Glomerular visceral epithelial cell (primary cell): ENCODE results near the gene TGM5.
A peak's percentile ranks its signal among the peaks of the same experiment; 100 is the strongest.

Source experiments
- DNase-seq: peaks from one replicate; pipeline ENCODE4 v3.0.0-alpha.2; 2016; ENCODE audit errors: extremely low spot score

TGM5 gene

DNA sequence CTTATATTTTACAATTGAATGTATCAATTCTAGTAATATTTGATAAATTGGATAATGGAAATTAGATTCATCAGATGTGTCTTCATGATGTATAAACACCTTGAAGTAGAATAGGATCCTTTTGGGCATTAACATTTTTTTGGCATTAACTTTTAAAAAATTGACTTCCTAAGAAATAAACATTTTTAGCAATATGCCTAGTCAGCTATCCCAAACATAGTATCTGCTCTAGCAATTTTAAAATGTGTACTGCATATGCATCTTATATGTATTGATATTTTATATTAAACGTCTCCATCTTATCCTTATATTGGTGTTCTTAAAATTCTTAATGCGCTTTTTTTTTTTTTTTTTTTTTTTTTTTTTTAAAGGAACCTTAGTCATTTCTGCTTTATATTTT, 73.0 kb downstream of the TGM5 start:
- DNase-seq = no peak

DNA sequence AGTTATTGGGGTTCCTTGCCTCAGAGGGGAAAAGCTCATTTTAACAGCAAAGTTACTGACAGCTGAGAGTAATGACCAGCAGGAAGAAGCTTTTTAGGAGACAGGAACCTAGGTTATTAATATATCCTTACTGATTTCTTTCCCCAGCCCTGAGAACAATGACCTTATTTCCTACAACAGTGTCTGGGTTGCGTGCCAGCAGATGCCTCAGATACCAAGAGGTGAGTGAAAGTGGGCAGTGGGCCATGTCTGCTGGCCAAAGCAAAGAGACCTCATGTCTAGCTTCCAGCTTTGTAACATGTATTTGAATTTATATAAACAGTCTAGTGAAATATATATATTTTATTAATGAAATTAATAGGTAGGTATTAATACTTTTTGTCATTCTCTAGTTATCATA, 76.5 kb downstream of the TGM5 start:
- DNase-seq = no peak

DNA sequence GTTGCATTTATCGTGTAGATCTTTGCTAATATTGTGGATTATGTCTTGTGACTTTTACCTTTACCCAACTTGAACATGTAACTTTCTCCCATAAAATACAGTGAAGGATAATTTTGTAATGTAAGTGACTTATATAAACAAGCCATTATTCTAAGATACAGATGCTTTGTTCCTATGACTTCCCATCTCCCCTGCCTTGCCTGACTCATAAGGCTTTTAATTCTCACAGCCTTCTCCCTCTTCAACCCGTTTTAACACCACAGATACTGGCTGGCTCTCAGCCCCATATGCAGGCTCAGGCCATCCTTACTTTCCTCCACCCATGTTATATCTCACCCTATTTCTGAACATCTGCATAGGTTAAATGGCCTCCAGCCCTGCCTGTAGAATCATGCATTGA, 77.4 kb downstream of the TGM5 start:
- no peak for DNase-seq

DNA sequence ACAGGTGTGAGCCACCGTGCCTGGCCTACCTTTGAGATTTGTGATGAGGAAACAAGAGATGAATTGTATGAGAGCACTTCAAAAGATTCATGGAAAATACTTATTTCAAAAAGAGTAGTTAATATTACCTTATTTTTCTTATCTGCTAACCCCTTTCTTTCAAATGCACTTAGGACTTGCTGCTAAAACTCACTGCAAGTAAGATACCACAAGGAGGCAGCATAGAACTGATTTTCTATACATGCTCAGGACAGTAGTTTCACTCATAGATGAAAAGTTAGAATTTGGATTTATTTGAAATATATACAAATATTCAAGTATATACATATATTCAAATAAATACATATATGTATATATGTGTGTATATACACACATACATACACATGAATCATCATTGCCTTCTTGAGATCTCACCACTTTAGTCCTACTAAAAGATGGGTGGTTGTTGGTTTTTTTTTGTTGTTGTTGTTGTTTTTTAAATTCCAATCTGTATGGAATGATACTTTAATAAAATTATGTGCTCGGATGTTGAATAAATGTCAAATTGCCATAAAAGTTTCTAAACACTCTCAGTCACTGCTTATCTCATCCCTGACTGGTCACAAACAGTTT, 79.1 kb downstream of the TGM5 start:
- DNase-seq = peak; percentile 45

DNA sequence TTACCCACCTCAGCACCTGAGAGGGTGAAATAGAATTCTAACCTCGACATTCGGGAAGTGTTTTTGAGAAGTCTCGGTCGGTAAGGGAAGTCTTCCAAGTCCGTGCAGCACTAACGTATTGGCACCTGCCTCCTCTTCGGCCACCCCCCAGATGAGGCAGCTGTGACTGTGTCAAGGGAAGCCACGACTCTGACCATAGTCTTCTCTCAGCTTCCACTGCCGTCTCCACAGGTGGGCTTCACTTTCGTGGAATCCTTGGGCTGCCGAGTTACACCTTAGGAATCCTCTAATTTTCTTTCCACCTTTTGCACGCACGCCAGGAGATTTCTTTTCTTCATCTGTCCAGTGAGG, 80.8 kb downstream of the TGM5 start:
- DNase-seq = no peak

DNA sequence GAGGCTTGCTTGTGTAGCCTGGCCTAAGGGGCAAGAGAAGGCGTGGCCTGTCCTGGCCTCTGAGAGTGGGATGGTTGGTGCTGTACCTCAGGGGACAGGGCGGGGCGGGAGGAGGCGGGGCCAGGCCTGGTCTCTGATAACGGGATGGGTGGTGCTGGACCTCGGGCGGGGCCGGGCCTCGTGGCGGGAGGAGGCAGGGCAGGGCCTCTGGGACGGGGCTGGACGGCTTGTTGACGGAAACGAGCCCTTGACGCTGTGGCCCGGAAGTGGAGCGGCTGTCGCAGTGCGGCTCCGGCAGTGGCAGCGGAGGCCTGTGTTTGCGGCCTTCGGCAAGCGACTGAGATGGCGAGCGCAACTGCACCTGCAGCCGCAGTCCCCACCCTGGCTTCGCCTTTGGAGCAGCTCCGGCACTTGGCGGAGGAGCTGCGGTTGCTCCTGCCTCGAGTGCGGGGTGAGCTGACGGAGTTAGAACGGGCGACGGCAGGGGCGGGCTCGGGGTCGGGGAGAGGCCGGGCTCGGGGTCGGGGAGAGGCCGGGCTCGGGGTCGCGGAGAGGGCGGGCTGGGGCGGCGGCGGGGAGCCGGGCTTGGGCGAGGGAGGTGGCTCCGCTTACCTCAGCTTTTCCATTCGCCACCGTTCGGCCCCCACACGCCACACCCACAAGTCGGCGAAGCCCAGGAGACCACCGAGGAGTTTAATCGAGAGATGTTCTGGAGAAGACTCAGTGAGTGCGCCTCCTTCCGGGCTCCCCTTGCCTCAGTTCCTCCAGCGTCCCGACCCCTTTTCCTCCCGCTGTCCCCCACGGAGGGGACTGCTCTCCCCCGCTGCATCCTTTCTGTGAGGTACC, 81.3 kb downstream of the TGM5 start, which contains the start of gene CCNDBP1:
Gene CCNDBP1, plus strand, starts transcription at position 247 of the 846 bp plus-strand sequence. Its CDS starts 96 bp downstream, at position 343.
- DNase-seq = peak; percentile 92

DNA sequence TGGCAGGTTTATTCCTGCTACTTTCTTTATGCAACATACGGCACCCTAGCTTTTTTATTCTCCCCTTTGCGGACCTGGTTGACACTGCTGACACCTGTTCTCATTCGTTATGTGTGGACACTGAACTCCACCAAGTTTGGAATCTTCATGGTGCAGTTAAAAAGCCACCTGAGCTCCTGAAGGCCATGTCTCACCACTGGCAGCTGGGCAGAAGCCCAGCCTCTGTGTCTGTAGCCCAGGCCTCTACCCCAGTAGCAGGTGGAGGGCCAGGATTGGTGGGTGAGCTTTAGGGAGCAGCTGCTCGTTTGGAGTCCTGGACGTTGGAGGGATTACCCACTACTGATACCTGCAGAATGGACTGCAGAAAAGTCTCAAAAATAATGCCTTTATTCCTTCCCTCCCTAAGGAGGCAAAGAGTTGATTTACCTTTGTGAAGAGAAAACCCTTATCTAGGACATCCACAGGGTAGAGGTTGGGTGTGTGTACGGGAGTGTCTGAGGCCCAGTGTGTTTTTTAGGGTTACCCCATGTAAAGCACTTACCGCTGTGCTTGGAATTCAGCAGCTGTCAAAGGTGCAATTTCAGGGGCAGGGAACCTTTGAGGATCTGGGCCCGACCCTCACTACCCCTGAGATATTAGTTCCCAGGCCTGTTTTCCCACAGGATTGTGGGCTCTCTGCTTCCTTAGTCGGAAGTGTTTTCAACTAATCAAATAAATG, 82.2 kb downstream of the TGM5 start:
- no peak for DNase-seq

DNA sequence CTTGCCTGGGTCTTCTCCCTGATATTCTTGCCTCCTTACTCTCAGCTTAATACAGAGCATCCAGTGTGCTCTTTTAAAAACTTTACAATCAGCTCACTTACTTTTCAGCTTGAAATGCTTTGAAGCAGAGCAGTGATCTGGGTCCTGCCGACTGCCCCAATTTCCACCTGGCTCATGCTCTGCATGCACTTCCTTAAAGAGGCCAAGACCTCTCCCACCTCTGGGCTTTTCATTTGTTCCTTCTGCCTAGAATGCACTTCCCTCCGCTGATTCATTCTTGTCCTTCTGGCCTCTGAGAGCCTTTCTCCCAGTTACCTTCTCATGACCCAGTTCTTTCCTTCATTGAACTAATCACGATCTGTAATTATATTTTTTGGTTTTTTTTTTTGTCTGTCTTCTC, 83.5 kb downstream of the TGM5 start:
- no peak for DNase-seq
